ENCODE results near the gene ADCK2.
"Not testable (repeated sequence)": the region's sequence is repeated elsewhere in the genome, so short reads cannot be mapped to it uniquely, and the experiment has no call there.

DNA sequence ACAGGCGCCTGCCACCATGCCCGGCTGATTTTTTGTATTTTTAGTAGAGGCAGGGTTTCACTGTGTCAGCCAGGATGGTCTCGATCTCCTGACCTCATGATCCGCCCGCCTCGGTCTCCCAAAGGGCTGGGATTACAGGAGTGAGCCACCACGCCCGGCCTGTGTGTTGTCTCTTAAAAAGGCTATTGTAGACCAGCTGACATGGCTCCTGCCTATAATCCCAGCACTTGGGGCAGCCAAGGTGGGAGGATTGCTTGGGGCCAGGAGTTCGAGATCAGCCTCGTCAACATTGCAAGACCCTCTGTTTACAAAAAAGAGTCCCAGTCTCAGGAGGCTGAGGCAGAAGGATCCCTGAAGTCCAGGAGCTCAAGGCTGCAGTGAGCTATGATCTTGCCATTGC, 21.1 kb downstream of the ADCK2 start:
- TF ChIP-seq EZH2 (IDR thresholded peaks at IDR 0.05; ENCODE audit: borderline replicate concordance, low read depth, low read length, poor library complexity, severe bottlenecking), result not testable (repeated sequence)
- TF ChIP-seq, protein P1, sequence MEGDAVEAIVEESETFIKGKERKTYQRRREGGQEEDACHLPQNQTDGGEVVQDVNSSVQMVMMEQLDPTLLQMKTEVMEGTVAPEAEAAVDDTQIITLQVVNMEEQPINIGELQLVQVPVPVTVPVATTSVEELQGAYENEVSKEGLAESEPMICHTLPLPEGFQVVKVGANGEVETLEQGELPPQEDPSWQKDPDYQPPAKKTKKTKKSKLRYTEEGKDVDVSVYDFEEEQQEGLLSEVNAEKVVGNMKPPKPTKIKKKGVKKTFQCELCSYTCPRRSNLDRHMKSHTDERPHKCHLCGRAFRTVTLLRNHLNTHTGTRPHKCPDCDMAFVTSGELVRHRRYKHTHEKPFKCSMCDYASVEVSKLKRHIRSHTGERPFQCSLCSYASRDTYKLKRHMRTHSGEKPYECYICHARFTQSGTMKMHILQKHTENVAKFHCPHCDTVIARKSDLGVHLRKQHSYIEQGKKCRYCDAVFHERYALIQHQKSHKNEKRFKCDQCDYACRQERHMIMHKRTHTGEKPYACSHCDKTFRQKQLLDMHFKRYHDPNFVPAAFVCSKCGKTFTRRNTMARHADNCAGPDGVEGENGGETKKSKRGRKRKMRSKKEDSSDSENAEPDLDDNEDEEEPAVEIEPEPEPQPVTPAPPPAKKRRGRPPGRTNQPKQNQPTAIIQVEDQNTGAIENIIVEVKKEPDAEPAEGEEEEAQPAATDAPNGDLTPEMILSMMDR (conservative IDR thresholded peaks at IDR 0.05; ENCODE audit: low read depth, low read length), result not testable (repeated sequence)

Measured in A673 (cell line).